ENCODE results near the gene RNF214. TPM values are rescaled to one million over a fixed set of nuclear protein-coding genes. Genes with fewer than 3 reads are reported as not detected.
"Not testable (repeated sequence)": the region's sequence is repeated elsewhere in the genome, so short reads cannot be mapped to it uniquely, and the experiment has no call there.

Gene RNF214
- polyA plus RNA-seq, 1 donor from 2014 or later = 12.5 TPM

DNA sequence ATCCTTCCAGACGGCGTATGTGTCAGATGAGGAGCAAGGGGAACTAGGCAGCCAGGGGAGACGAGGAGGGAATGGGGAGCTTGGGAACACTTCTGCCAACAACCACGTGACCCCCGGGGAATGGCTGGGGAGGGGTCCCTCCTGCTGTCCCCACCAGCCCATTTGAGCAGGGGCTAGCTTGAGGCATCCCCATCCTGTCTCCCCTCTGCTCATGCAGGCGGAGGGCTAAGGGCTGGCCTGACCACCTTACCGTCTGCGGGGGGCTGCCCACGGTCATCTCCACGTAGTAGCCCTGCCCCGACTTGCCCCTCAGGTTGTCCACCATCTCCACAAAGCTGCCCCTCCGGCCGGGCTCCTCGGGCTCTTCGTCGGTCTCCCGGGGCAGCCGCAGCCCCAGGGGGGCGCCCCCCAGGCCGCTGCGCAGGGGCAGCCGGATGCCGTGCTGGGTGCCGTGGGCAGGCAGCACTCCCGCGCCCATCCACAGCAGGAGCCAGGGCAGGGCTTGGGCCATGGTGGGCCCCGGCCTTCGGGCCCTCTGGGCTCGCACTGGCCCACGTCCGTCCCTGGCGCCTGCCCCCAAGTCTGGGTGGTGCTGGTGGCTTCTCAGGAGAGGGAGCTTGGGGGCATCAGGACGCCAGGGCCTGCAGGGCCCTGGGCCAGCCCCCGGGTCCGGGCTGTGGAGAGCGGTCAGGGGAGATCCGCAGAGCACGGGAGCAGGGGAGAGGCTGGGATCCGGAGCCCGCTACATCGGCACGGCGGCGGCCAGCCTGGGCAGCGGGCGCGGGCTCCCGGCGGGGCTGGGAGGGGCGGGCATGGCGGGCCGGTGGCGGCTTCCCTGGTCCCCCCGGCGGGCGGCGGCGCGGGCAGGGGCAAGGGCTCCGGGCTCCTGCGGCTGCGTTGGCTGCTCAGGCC is 83.1 kb downstream of the RNF214 start:
- peaks cover 0 to 2% (median 0%) of the 10 kb centered on the region in 3 donors for H3K9me3 Mint-ChIP-seq
- H3K4me3 Mint-ChIP-seq = peak overlapping the region in 3 of 4 donors; percentile 72 to 84 (median 75)
- H3K36me3 Mint-ChIP-seq = peaks cover 1% of the 10 kb centered on the region
- no peak overlapping the region for H3K27ac Mint-ChIP-seq
- H3K4me1 Mint-ChIP-seq = peaks cover 4 to 6% (median 5%) of the 10 kb centered on the region in 3 donors
- H3K27me3 Mint-ChIP-seq = peaks cover 31% of the 10 kb centered on the region

DNA sequence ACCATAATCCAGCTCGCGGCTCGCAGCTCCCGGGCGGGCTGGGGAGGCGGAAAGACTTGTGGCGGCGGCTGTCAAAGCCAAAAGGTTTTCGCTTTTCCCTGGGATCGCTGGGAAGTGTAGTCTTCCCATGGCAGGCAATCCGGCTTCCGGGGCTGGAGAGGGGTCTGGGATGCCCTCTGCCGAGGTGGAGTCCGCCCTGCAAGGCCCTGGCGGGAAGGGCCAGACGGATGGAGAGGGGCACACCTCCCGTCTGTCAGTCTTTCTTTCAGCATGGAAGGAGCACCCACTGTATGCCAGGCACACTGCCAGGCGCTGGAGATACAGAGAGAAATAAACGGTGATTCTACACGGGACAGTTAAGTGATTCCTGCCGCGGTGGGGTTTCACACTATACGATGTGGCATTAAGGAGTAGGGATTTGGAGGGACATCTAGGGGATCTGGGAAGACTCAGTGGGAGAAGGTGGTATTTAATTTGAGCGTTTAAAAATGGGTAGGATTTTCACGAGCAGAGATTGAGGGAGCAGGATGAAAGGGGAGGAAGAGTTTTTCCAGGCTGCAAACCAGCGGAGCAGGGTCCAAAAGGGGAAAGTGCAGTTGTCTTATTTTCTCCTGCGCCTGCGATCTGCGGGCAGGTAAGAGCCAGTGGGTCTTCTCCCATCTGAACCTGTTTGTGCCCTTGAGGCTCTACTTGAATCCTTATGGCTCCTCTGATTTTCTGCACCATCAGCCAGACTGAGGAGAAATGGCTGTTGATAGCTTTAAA is 83.9 kb downstream of the RNF214 start, which contains the start of gene BACE1:
BACE1 (minus strand) TSS at position 60 of the 765 bp plus-strand sequence. CDS start 461 bp downstream, outside the sequence.
- Mint-ChIP-seq H3K9me3 (peaks cover 0 to 2% (median 0%) of the 10 kb centered on the region in 3 donors), H3K4me1 (peaks cover 4 to 6% (median 5%) of the 10 kb centered on the region in 3 donors), H3K27me3 (peaks cover 29% of the 10 kb centered on the region), H3K4me3 (peak within 1 kb of the TSS; percentile 36 to 84 (median 74)), H3K36me3 (peaks cover 1% of the 10 kb centered on the region), H3K27ac (no peak within 1 kb of the TSS)

DNA sequence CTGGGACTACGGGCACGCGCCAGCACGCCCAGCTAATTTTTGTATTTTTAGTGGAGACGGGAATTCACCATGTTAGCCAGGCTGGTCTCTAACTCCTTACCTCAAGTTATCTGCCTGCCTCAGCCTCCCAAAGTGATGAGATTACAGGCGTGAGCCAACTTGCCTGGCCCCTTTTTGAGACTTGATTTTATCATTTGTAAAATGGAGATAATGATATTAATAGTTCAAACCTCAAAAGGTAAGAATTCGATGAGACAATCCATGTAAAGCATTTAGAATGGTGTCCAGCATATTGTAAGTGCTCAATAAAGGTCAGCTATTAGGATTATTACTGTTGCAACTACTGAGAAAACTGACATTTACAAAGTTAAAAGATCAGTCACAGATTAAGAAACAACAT is 86.3 kb downstream of the RNF214 start:
- Mint-ChIP-seq H3K36me3 (peaks cover 1% of the 10 kb centered on the region), H3K4me1 (peaks cover 3 to 6% (median 5%) of the 10 kb centered on the region in 3 donors), H3K4me3 (no peak overlapping the region), H3K27ac (no peak overlapping the region), H3K27me3 (peaks cover 22% of the 10 kb centered on the region), H3K9me3 (peaks cover 0 to 2% (median 0%) of the 10 kb centered on the region in 3 donors)

DNA sequence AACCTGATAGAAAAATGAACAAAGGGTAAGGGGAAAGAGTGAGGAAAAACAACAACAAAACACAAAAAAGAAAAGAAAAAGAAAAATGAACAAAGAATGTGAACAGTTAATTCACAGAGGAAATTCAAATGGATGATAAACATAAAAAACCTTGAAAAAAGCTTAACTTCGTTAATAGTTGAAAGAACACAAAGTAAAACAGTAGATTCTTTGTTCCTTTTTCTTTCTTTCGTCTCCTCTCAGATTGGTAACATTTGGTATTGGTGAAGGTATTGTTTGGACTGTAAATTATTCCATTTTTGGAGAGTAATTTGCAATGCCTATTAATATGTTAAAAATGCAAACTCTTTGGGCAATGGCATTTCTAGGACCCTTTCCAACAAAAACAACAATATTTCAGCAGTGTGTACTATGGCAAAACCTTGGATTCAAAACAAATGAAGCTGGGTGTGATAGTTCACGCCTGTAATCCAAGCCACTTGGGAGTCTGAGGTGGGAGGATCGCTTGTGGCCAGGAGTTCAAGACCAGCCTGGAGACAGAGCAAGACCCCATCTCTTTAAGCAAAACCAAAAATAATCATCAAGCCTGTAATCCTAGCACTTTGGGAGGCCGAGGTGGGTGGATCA is 86.9 kb downstream of the RNF214 start:
- peaks cover 0 to 2% (median 0%) of the 10 kb centered on the region in 3 donors for H3K9me3 Mint-ChIP-seq
- H3K4me3 Mint-ChIP-seq = no peak overlapping the region
- peaks cover 1% of the 10 kb centered on the region for H3K36me3 Mint-ChIP-seq
- H3K27ac Mint-ChIP-seq = no peak overlapping the region
- peaks cover 17% of the 10 kb centered on the region for H3K27me3 Mint-ChIP-seq
- peaks cover 3 to 6% (median 5%) of the 10 kb centered on the region in 3 donors for H3K4me1 Mint-ChIP-seq

DNA sequence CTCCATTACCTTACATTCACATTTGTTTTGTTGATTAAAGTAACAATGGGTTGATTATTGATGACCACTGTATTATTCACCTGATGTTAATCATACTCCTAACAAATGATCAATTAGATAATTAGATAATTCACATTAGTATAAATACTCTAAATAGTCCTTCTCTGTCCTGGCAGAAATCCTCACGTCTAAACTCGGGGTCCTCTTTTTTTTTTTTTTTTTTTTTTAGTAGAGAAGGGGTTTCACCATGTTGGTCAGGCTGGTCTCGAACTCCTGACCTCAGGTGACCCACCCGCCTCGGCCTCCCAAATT is 94.7 kb downstream of the RNF214 start:
- not testable (repeated sequence) for H3K27ac Mint-ChIP-seq, H3K9me3 Mint-ChIP-seq, H3K27me3 Mint-ChIP-seq, H3K36me3 Mint-ChIP-seq, H3K4me1 Mint-ChIP-seq
- peak overlapping the region in 1 of 4 donors; percentile 51 for H3K4me3 Mint-ChIP-seq

DNA sequence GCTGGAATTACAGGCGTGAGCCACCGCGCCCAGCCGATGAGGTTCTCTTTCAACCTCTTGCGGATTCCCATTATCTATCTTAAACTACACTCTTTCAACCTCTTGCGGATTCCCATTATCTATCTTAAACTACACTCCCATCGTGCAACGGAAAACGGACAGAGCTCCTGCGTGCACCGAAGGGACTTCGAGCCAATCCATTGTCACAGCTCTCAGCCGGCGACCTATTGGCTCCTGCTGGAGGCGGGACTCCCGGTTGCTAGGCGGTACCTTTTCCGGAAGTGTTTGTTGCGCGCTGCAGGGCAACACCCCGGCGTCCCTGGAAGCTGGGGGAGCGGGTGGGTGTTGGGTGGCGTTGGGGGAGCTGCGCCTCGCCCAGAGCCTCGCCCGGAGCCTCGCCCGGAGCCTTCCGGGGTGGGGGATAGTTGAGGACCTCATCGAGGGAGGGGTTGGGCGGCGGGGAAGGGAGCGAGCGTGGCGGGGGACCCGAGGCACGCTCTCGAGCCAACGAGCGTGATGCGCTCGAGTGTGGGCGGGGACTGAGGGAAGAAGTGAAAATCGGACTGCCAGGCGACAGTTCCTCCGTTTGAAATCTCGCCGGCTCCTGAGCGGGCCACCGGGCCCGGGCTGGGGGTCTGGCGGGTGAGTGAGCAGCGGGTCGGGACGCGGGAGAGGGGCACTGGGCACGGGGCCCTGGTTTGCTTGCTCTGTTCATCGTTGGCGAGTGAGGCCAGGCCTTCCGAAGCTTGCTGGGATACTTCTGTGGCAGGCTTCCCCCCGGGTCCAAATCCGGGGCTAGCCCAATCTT is 95.3 kb downstream of the RNF214 start, which contains the start of gene CEP164:
CEP164 (plus strand) TSS at position 288 of the 808 bp plus-strand sequence. CDS start 10,733 bp downstream, outside the sequence.
- Mint-ChIP-seq H3K4me1 (peaks cover 0 to 7% (median 6%) of the 10 kb centered on the region in 3 donors), H3K27ac (peak within 1 kb of the TSS in 1 of 3 donors; percentile 52), H3K4me3 (peak within 1 kb of the TSS in 2 of 4 donors; percentile 51), H3K9me3 (no peaks in the 10 kb centered on the region), H3K36me3 (peaks cover 3% of the 10 kb centered on the region), H3K27me3 (peaks cover 2% of the 10 kb centered on the region)

DNA sequence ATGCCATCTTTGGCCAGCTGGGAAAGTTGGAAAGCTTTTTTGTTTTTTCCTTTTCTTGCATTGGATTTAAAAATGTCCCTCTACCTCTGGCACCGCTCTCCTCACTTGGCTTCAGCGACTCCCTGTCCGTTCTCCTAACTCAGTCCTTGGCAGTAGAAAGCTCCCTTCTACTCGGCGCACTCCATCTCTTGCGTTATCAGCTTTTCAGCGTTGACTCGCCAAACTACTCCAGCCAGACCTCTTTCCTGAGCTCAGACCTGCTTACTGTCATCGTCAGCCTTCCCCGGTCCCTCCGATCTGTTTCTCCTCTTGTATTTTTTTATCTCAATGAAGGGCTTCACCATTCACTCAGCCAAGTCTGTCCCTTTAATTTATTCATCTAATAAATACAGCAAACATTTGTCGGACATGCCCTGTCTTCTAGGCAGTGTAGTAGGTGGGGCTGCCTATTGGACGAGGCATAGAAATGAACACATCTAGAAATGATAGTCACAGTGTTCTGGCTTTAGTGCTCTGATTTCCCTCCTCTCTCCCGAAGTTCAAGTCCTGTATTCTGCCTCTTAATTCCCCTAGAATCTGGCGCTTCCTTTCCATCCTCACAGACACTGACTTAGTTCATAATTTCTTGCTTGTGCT is 96.0 kb downstream of the RNF214 start:
- H3K4me1 Mint-ChIP-seq = peaks cover 0 to 11% (median 7%) of the 10 kb centered on the region in 3 donors
- no peak overlapping the region for H3K27ac Mint-ChIP-seq
- no peaks in the 10 kb centered on the region for H3K27me3 Mint-ChIP-seq
- no peaks in the 10 kb centered on the region for H3K9me3 Mint-ChIP-seq
- H3K4me3 Mint-ChIP-seq = no peak overlapping the region
- H3K36me3 Mint-ChIP-seq = peaks cover 3% of the 10 kb centered on the region

DNA sequence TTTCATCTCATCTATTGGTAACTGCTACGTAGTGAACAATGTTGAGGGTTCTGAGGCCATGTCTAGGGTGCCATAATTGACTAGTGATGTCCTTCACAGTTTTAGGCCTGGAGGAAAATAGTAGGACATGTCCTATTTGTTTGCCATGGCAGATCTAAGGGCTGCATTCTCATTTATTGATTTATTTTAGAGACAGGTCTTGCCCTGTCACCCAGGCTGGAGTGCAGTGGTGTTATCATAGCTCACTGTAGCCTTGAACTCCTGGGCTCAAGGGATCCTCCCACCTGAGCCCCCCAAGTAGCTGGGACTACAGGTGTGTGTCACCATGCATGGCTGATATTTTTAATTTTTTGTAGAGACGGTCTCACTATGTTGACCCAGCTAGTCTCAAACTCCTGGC is 100.4 kb downstream of the RNF214 start:
- H3K4me1 Mint-ChIP-seq = peaks cover 0 to 14% (median 11%) of the 10 kb centered on the region in 3 donors
- no peaks in the 10 kb centered on the region for H3K9me3 Mint-ChIP-seq
- H3K27me3 Mint-ChIP-seq = no peaks in the 10 kb centered on the region
- no peak overlapping the region for H3K4me3 Mint-ChIP-seq
- H3K36me3 Mint-ChIP-seq = peaks cover 8% of the 10 kb centered on the region
- no peak overlapping the region for H3K27ac Mint-ChIP-seq

DNA sequence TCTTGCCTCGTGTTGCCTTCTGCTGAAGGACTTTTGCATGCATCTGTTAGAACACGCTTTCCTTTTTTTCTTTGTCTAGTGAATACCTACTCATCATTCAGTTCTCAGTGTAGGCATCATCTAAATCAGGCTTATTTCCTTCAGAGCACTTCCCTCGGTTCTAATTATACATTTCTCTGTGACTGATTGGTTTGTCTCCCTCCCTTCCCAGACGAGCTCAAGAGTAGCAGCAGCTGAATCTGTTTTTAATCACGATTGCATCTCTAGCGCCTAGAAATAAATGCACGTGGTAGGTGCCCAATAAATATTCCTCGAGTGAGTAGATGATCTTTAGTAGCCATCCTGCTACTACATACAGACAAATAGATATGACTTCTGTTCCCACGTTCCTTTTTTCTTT is 101.4 kb downstream of the RNF214 start:
- no peaks in the 10 kb centered on the region for H3K27me3 Mint-ChIP-seq
- H3K9me3 Mint-ChIP-seq = no peaks in the 10 kb centered on the region
- peaks cover 0 to 15% (median 13%) of the 10 kb centered on the region in 3 donors for H3K4me1 Mint-ChIP-seq
- H3K27ac Mint-ChIP-seq = peak overlapping the region in 1 of 3 donors; percentile 0
- no peak overlapping the region for H3K4me3 Mint-ChIP-seq
- H3K36me3 Mint-ChIP-seq = peaks cover 8% of the 10 kb centered on the region

DNA sequence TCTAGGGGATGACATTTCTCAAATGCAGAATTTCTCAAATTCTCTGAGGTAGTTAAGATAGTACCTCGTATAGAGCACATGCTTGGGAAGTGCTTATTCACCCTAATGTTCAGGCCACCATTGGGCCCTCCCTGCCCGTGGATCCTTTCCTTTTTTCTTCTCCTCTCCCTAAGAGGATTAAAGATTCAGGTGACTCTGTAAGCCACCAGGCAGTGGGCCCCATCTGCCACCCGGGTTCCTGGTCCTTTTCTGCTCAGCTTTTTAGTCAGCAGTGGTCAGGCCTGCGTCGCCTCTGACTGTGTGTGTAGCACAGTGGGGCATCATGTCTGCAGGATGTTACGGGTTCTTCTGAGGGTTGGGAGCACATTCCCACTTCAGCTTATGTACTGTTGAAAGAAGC is 102.4 kb downstream of the RNF214 start:
- peaks cover 0 to 14% (median 11%) of the 10 kb centered on the region in 3 donors for H3K4me1 Mint-ChIP-seq
- H3K36me3 Mint-ChIP-seq = peaks cover 11% of the 10 kb centered on the region
- H3K27me3 Mint-ChIP-seq = no peaks in the 10 kb centered on the region
- H3K9me3 Mint-ChIP-seq = no peaks in the 10 kb centered on the region
- H3K4me3 Mint-ChIP-seq = no peak overlapping the region
- H3K27ac Mint-ChIP-seq = no peak overlapping the region

DNA sequence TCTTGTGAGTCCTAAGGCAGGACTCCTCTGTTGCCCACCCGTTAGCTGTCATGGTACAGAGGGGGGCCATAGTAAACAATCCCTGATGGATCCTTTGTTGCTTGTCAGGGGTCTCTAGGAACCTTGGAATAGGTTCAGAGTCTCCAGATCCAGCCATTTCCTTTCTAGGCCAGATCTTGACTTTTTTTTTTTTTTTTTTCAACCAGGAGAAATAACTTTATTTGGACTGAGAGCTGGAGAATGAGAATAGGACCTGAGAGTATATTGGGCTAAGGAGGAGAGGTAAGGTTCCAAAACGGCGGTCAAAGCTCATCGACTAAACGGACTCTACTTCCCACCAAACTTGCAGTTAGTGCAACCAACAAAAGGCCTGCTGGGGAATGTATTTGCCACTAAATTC is 102.9 kb downstream of the RNF214 start:
- peaks cover 15% of the 10 kb centered on the region for H3K36me3 Mint-ChIP-seq
- no peaks in the 10 kb centered on the region for H3K9me3 Mint-ChIP-seq
- H3K4me1 Mint-ChIP-seq = peaks cover 0 to 12% (median 8%) of the 10 kb centered on the region in 3 donors
- H3K4me3 Mint-ChIP-seq = no peak overlapping the region
- H3K27ac Mint-ChIP-seq = no peak overlapping the region
- no peaks in the 10 kb centered on the region for H3K27me3 Mint-ChIP-seq

Measured in IgD-negative memory B cell (primary cell).